Adrenal gland (tissue), 5 donors: ENCODE measurements around the gene RNF186.

ENCODE experiments used
- CTCF ChIP-seq, 6 experiments: fragments of 450-650 bp in 4 of 6; fragments of 200-600 bp in 2 of 6; sonication (generic) in 1 of 6; IDR thresholded peaks; 1 replicate in 5 of 6; 2 replicates in 1 of 6; pipeline versions ENCODE4 v1.5.1 to v1.8.0; 2016 to 2021; ENCODE audit warnings: antibody characterized with exemption in 6 of 6, mild to moderate bottlenecking in 2 of 6, moderate library complexity in 1 of 6
- POLR2A ChIP-seq, 2 donors: fragments of 450-650 bp; IDR thresholded peaks; one replicate each; pipeline ENCODE4 v1.6.1; 2017; ENCODE audit warnings: antibody characterized with exemption in 2 of 2, mild to moderate bottlenecking in 2 of 2, moderate library complexity in 1 of 2
- donor health status: DM: no; HTN: no; CAD: no.

DNA sequence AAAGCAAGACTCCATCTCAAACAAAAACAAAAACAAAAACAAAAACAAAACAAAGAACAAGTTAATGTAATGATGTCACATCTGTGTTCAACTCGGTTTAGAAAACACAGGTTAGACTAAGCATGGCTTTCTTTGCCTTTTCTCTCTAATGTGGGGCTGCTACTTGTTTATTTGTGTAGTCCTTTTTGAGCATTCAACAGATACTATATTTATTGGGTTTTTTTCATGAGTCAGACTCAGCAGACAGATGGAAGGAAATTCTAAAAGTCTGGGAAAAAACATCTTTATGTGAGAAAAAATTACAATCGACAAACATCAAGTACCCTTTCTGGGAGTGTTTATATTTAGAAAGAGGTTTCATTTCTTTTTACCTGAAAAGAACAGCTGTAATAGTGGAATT, 44.8 kb upstream of the RNF186 start:
- TF ChIP-seq CTCF (IDR thresholded peaks at IDR 0.05) (no peak), POLR2A (IDR thresholded peaks at IDR 0.05) (no peak)
